Activated CD4-positive, alpha-beta T cell treated with anti-CD3 and anti-CD28 coated beads for 36 hours (primary cell): ENCODE measurements around the gene SLMAP. TPM values are rescaled to one million over a fixed set of nuclear protein-coding genes. Genes with fewer than 3 reads are reported as not detected.

ENCODE experiments used
- ATAC-seq: fragments of 200-7000 bp; cut with Tn5 transposase; one replicate; pipeline ENCODE4 v1.10.0; 2021; ENCODE audit warnings: mild to moderate bottlenecking, moderate library complexity
- CTCF ChIA-PET: fragments of 350-600 bp; sonication (Branson Sonifier 250); formaldehyde crosslinking; loops from one replicate; lab custom pipeline; 2021; ENCODE audit warnings: antibody characterized with exemption; lab: Charles Lee
- POLR2A ChIA-PET: fragments of 350-600 bp; sonication (Branson Sonifier 250); formaldehyde crosslinking; loops from one replicate; lab custom pipeline; 2021; ENCODE audit warnings: antibody characterized with exemption, inconsistent platforms; lab: Charles Lee
- DNase-seq: peaks from one replicate; pipeline ENCODE4 v3.0.0-alpha.2; 2020
- H3K27ac Mint-ChIP-seq: one replicate; pipeline ENCODE4 v1.8.0; 2021; ENCODE audit warnings: mixed read lengths
- H3K27me3 Mint-ChIP-seq: one replicate; pipeline ENCODE4 v1.8.0; 2021; ENCODE audit warnings: mixed read lengths
- H3K36me3 Mint-ChIP-seq: one replicate; pipeline ENCODE4 v1.8.0; 2021; ENCODE audit warnings: low read depth, mixed read lengths
- H3K4me1 Mint-ChIP-seq: one replicate; pipeline ENCODE4 v1.8.0; 2021; ENCODE audit warnings: mixed read lengths
- H3K4me3 Mint-ChIP-seq: one replicate; pipeline ENCODE4 v1.8.0; 2021; ENCODE audit warnings: mild to moderate bottlenecking, moderate library complexity, mixed read lengths
- H3K9me3 Mint-ChIP-seq: one replicate; pipeline ENCODE4 v1.8.0; 2021; ENCODE audit warnings: low read depth, mixed read lengths
- intact Hi-C, 2 experiments: fragments of 100-400 bp; cut with DNase I in 1 of 2; cut with micrococcal nuclease in 1 of 2; formaldehyde crosslinking; loops; one replicate each; pipeline versions ENCODE4 v1.14.2 to v1.15.1; 2022 to 2024; cut with DNase I, micrococcal nuclease
- total RNA-seq, 2 experiments: library from RNA; stranded (reverse); gene quantifications; one replicate each; pipeline ENCODE4 v1.2.3, GENCODE V29; 2021

SLMAP gene
- total RNA-seq, 2 experiments from 2014 or later, result 43.1 to 55.3 TPM

DNA sequence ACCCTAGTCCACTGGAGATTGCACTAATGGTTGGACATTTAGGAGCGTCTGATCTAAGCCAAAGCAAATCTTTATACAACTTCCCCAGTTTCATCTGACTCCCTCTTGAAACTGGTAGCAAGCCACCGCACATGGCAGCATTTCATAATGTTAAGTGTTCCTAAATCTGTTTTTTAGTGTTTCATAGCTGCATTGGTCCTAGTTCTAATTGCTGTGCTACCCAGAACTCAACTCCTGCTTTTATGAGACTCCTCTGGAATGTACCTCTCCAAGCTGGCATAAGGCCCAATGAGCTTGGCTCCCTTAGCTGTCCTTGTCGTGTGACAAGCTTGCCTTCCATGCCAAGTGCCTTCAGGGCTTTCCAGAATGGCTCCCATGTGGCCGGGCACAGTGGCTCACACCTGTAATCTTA lies 186.8 kb downstream of the SLMAP start:
- Mint-ChIP-seq H3K27me3 (no peaks in the 10 kb centered on the region), H3K36me3 (no peaks in the 10 kb centered on the region), H3K4me1 (no peaks in the 10 kb centered on the region), H3K27ac (no peak overlapping the region), H3K4me3 (no peak overlapping the region), H3K9me3 (peaks cover 9% of the 10 kb centered on the region)
- ChIA-PET CTCF (interaction anchor here (0.7 to 1.3 kb wide), 2 partner anchors 9 to 98 kb away, joined by 3 to 4 read pairs; no protein-coding TSS in a partner anchor), POLR2A (no interaction called here)
- intact Hi-C loops, result no loop called here
- ATAC-seq (no peak), DNase-seq (no peak)

DNA sequence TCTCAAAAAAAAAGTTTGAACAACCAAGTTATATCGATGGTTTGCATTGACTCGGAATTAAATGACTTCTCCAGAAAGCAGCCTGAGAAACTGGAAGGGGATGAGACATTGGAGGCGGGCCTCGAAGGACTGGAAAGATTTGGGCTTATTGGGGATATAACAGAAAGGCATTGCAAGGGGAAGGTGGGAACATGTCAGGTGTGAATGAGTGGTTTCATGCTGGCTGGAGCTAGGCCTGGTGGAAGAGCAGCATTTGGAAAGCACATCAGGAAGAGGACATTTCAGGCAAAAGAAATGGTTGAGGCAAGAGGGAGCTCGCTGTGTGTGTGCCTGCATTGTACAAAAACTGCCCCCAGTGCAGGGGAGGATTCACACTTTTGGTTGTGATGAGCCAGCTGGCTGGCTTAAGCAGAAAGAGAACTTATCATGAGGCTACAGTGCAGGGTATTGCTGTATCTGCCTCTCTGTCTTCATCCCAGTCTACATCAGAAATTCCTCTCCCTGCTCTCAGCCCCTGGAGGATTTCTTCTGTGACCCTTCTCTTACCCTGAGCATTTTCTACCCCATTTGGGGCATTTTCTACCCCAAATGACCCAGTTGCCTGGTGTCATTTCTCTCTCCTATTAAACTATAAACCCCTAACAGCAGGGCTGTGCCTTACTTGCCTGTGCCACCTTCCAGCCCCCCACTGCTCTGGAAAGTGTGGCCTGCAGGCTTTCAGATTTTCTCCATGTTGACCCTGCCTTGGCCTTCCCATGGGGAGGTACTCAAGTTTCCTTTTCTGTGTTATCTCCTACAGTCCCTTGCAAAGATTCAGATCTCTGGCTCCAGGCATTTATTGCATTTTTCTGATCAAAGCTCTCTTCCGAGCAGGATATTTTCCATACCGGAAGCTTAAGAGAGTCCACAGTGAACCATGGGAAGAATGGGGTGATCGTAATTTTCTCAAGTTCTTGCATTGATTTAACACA lies 187.7 kb downstream of the SLMAP start:
- Mint-ChIP-seq H3K4me1 (no peaks in the 10 kb centered on the region), H3K27ac (no peak overlapping the region), H3K9me3 (peaks cover 9% of the 10 kb centered on the region), H3K36me3 (no peaks in the 10 kb centered on the region), H3K4me3 (no peak overlapping the region), H3K27me3 (no peaks in the 10 kb centered on the region)
- ChIA-PET POLR2A (no interaction called here), CTCF (interaction anchor here (1.3 kb wide), 1 partner anchor 10 kb away, joined by 4 read pairs; no protein-coding TSS in a partner anchor)
- ATAC-seq (no peak), DNase-seq (no peak)
- intact Hi-C loops, result no loop called here

DNA sequence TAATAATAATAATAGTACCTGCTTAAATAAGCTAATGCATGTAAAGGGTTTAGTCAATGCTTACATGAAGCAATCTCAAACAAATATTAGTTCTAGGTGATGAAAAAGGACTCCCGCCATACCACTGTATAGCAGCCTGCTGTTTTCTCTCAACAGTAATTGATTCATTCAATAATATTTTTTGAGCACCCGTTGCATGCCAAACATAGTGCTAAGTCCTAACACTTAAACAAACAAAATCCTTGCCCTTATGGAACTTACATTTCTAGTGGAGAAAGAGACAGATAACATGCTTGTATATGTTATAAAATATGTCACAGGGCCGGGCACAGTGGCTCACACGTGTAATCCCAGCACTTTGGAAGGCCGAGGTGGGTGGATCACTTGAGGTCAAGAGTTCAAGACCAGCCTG lies 190.9 kb downstream of the SLMAP start:
- CTCF ChIA-PET, result no interaction called here

DNA sequence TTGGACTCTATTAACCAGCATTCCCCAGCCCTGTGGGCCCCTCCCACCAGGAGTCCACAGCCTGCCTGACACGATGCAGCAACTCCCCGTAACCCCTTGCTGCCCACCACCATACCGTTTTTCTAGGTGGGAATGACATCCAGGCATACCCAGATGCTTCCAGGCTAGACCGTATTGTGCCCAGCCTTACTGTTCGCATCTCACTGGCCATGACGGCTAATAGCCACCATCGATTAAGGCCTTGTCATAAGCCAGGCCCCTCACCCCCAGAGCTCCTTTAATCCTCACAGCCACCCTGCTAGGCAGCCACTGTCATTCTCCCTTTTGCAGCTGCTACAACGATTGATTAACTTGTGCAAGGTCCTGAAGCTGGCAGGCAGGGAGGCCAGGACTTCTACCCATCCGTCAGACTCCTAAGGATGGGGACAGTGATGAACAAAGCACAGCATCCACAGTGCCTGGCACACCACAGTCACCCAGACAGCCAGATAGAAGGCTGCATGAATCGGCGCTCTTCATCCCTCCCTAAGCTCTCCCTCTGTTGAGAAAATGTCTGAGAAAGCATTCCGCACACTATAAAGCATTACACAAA lies 192.1 kb downstream of the SLMAP start:
- Mint-ChIP-seq H3K4me1 (peaks cover 1% of the 10 kb centered on the region), H3K9me3 (no peaks in the 10 kb centered on the region), H3K4me3 (no peak overlapping the region), H3K27me3 (no peaks in the 10 kb centered on the region), H3K27ac (no peak overlapping the region), H3K36me3 (no peaks in the 10 kb centered on the region)
- ChIA-PET POLR2A (no interaction called here), CTCF (interaction anchor here (0.7 to 0.9 kb wide), 2 partner anchors 14 to 53 kb away, joined by 3 read pairs; no protein-coding TSS in a partner anchor)
- intact Hi-C loops, result no loop called here
- ATAC-seq (no peak), DNase-seq (no peak)

More for the DNA sequence above, 190.9 kb downstream of the SLMAP start:
- Mint-ChIP-seq H3K36me3 (no peaks in the 10 kb centered on the region), H3K4me3 (no peak overlapping the region), H3K27ac (no peak overlapping the region), H3K27me3 (no peaks in the 10 kb centered on the region), H3K9me3 (no peaks in the 10 kb centered on the region), H3K4me1 (peaks cover 1% of the 10 kb centered on the region)
- POLR2A ChIA-PET, result no interaction called here
- DNase-seq (no peak), ATAC-seq (no peak)
- intact Hi-C loops, result no loop called here

DNA sequence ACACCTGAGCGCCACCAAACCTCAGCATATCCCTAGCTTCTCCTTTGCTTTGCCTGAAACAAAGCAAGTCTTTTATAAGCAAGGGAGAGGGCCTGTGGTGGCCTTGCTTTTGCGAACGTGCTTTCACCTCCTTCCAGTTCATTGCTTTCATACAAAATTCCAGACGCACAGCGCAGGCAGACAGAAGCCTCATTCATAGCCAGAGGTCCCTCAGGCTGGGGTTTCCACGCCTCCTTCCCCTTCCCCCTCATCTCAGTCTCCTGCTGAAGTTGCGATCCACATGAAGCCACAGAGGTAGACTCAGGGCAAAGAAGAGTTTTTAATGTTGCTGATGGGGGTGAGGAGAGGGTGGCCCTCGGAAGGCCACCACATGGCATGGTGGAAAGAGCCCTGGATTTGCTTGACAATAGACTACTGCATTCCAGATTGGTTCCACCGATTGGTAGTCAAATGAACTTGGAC lies 192.7 kb downstream of the SLMAP start:
- ChIA-PET POLR2A (interaction anchor here (0.6 kb wide), 1 partner anchor 10 kb away, joined by 3 read pairs; no protein-coding TSS in a partner anchor), CTCF (interaction anchor here (0.7 to 0.9 kb wide), 2 partner anchors 14 to 52 kb away, joined by 3 read pairs; no protein-coding TSS in a partner anchor)
- no peaks in the 10 kb centered on the region for H3K9me3 Mint-ChIP-seq
- H3K36me3 Mint-ChIP-seq, result no peaks in the 10 kb centered on the region
- no peaks in the 10 kb centered on the region for H3K27me3 Mint-ChIP-seq
- H3K4me1 Mint-ChIP-seq, result peaks cover 1% of the 10 kb centered on the region
- H3K27ac Mint-ChIP-seq, result no peak overlapping the region
- intact Hi-C loops, result no loop called here
- no peak overlapping the region for H3K4me3 Mint-ChIP-seq
- ATAC-seq (no peak), DNase-seq (no peak)

DNA sequence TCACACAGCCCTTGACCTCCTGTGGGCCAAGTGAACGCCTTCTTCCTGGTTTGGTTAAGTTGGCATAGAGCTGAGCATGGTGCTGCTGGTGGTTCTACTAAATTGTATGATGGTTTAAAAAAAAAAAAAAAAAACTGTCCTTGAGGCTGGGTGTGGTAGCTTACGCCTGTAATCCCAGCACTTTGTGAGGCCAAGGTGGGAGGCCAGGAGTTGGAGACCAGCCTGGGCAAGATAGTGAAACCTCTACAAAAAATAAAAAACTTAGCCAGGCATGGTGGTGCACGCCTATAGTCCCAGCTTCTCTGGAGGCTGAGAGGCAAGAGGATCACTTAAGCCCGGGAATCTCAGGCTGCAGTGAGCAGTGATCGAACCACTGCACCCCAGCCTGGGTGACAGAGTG lies 193.2 kb downstream of the SLMAP start:
- ATAC-seq, result no peak
- Mint-ChIP-seq H3K36me3 (no peaks in the 10 kb centered on the region), H3K9me3 (no peaks in the 10 kb centered on the region), H3K27ac (no peak overlapping the region), H3K27me3 (no peaks in the 10 kb centered on the region), H3K4me1 (peaks cover 1% of the 10 kb centered on the region), H3K4me3 (no peak overlapping the region)
- POLR2A ChIA-PET, result interaction anchor here (0.6 kb wide), 1 partner anchor 10 kb away, joined by 3 read pairs; no protein-coding TSS in a partner anchor
- no peak for DNase-seq
- CTCF ChIA-PET, result interaction anchor here (0.9 kb wide), 1 partner anchor 52 kb away, joined by 3 read pairs; no protein-coding TSS in a partner anchor
- intact Hi-C loops, result no loop called here

DNA sequence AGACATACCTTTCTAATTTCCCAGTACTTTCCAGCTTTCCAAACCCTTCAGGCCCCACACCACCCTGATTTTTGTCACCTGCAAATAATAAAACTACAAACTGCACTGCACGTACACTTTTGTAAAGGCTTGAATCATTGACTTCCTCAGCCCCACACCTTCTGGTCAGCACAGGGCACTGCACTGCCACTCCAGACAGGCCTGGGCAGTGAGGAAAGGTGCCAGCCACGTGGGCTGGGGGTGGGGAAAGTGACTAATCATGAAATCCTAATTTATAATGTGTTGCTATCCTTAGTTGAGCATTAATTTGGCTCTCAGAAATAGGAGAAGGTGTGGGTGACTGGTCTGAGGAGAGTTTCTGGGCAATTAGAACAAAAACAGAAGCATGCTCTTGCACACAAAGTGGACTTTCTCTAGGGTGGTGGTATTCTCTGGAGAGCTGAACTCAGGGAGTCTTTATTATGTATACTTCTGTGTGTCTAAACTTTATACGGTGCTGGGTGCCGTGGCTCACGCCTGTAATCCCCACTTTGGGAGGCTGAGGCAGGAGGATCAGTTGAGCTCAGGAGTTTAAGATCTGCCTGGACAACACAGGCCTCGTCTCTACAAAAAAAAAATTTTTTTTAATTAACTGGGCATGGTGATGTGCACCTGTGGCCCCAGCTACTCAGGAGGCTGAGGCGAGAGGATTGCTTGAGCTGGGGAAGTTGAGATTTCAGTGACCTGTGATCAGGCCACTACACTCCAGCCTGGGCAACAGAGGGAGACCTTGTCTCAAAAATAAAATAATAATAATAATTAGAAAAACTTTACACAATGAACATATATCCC lies 193.9 kb downstream of the SLMAP start:
- ChIA-PET CTCF (interaction anchor here (0.6 kb wide), 1 partner anchor 1014 kb away, joined by 3 read pairs; no protein-coding TSS in a partner anchor), POLR2A (no interaction called here)
- intact Hi-C loops, result no loop called here

DNA sequence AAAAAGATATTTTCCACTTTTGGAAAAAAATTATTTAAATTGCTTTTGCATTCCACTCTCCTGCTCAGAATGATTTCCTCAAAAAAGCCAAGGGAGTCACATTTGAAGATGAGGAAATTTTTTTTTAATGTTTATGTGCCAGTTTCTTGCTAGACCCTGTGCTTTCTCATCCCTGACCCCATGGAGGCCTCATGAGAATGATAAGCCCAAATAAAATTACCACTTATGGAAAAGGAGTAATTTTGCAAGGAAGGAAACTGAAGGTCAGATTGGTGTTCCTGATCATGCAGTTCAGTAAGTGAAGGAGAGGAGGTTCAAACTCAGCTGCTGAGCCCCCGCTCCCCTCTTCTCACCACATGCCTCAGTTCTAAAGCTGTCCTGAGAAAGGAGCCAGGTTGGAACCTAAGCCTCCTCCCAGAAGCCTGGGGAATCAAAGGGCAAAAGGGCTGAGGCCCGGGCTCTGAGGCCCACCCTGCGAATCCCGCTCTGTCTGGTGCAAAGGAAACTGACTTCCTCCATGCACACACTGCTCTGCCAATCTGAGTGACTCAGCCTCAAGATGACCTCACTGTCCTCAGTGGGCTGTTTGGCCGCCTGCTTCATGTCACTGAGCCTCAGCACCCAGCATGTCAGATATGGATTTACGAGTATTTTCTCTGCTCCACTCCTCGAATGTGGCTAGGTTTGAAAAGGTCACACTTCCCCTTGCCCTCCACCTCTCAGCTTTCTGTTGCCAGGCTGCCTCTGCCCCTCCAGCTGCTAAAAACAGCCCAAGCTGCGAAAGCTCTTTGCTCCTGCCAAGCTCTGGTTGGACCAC lies 195.2 kb downstream of the SLMAP start:
- peaks cover 3% of the 10 kb centered on the region for H3K4me1 Mint-ChIP-seq
- peak; percentile 18 for ATAC-seq
- H3K27ac Mint-ChIP-seq, result no peak overlapping the region
- intact Hi-C loops, result no loop called here
- no peak overlapping the region for H3K4me3 Mint-ChIP-seq
- POLR2A ChIA-PET, result no interaction called here
- H3K36me3 Mint-ChIP-seq, result no peaks in the 10 kb centered on the region
- no peaks in the 10 kb centered on the region for H3K27me3 Mint-ChIP-seq
- peak; percentile 24 for DNase-seq
- CTCF ChIA-PET, result interaction anchor here (0.6 to 1.5 kb wide), 2 partner anchors 265 to 1016 kb away, joined by 3 read pairs; no protein-coding TSS in a partner anchor
- no peaks in the 10 kb centered on the region for H3K9me3 Mint-ChIP-seq

More for the DNA sequence above, 193.9 kb downstream of the SLMAP start:
- Mint-ChIP-seq H3K9me3 (no peaks in the 10 kb centered on the region), H3K27ac (no peak overlapping the region), H3K4me3 (no peak overlapping the region), H3K36me3 (no peaks in the 10 kb centered on the region), H3K4me1 (peaks cover 1% of the 10 kb centered on the region), H3K27me3 (no peaks in the 10 kb centered on the region)
- DNase-seq (no peak), ATAC-seq (no peak)

DNA sequence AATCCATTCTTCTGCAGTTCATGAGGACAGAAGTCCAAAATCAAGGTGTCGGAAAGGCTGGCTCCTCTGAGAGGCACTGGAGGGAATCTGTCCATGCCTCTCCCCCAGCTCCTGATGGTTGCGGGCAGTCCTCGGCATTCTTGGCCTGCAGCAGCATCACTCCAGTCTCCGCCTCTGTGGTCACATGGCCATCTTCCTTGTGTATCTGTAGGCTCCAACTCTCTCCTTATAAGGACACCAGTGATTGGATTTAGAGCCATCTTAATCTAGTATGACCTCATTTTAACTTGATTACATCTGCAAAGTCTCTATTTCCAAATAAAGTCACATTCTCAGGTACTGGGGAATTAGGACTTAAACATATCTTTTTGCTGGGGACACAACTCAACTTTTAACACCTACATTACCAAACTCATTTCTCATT lies 196.1 kb downstream of the SLMAP start:
- CTCF ChIA-PET, result interaction anchor here (0.6 to 1.5 kb wide), 3 partner anchors 264 to 1302 kb away, joined by 3 read pairs; no protein-coding TSS in a partner anchor
- H3K9me3 Mint-ChIP-seq, result no peaks in the 10 kb centered on the region

DNA sequence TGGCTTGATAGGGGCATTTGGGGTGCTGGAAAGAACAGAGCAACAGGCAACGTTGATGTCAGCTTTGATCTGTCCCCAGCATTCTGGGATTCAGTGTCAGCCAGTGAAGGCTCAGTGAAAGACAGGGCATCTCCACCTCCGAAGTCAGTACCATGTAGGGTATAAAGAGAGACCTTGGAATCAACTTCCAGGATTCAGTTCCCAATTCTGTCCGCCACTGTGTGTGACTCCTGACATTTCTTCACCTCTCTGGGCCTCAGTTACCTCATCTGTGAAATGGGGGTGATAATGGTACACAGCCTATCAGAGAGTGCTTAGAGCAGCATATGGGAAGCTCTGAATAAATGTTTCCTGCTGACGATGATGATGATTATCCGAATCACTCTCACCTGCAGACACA lies 196.5 kb downstream of the SLMAP start:
- intact Hi-C loops, result no loop called here
- ATAC-seq (no peak), DNase-seq (no peak)
- Mint-ChIP-seq H3K36me3 (no peaks in the 10 kb centered on the region), H3K4me1 (peaks cover 4% of the 10 kb centered on the region), H3K27me3 (no peaks in the 10 kb centered on the region), H3K27ac (no peak overlapping the region), H3K4me3 (no peak overlapping the region), H3K9me3 (no peaks in the 10 kb centered on the region)
- ChIA-PET CTCF (interaction anchor here (0.6 kb wide), 2 partner anchors 30 to 1303 kb away, joined by 3 read pairs; no protein-coding TSS in a partner anchor), POLR2A (no interaction called here)

More for the DNA sequence above, 196.1 kb downstream of the SLMAP start:
- Mint-ChIP-seq H3K27ac (no peak overlapping the region), H3K4me3 (no peak overlapping the region), H3K4me1 (peaks cover 4% of the 10 kb centered on the region), H3K27me3 (no peaks in the 10 kb centered on the region), H3K36me3 (no peaks in the 10 kb centered on the region)
- POLR2A ChIA-PET, result no interaction called here
- ATAC-seq (no peak), DNase-seq (no peak)
- intact Hi-C loops, result no loop called here
